HCT116 (cell line): ENCODE results near the gene NOXRED1. TPM values are rescaled to one million over a fixed set of nuclear protein-coding genes. Genes with fewer than 3 reads are reported as not detected.
A peak's percentile ranks its signal among the peaks of the same experiment; 100 is the strongest.

Experiments used
- ATAC-seq: fragments of 200-7000 bp; cut with Tn5 transposase; 2 replicates; pipeline ENCODE4 v1.9.1; 2020; ENCODE audit warnings: mild to moderate bottlenecking, moderate library complexity
- BruUV-seq: library from RNA; stranded (reverse); fragments of 400-500 nt; replicated peaks from 2 replicates; lab custom pipeline; 2021; lab: Mats Ljungman, UMichigan
- CTCF ChIA-PET: fragments of 300-600 bp; sonication (Branson Sonifier 250); formaldehyde crosslinking; loops from one replicate; lab custom pipeline; 2021; ENCODE audit warnings: antibody characterized with exemption; lab: Charles Lee
- POLR2A ChIA-PET: fragments of 300-600, 350-600 bp; sonication (Branson Sonifier 250); formaldehyde crosslinking; loops from one replicate; lab custom pipeline; 2021; ENCODE audit warnings: antibody characterized with exemption; lab: Charles Lee
- RAD21 ChIA-PET, 2 experiments: fragments of 300-600 bp; sonication (Branson Sonifier 250); formaldehyde crosslinking; loops; one replicate each; lab custom pipeline; 2023; ENCODE audit warnings: low total read pairs in 2 of 2; ENCODE audit not compliant: uncharacterized antibody in 2 of 2, unreplicated experiment in 2 of 2, low non-redundant PET in 1 of 2; lab: Charles Lee
- DNase-seq: peaks from one replicate; pipeline ENCODE4 v3.0.0-alpha.2; 2010; ENCODE audit warnings: low read depth, low spot score
- H2AFZ ChIP-seq: fragments of 200-600 bp; shearing (Covaris generic), sonication (generic); 2 replicates; pipeline ENCODE4 v1.6.1; 2017; ENCODE audit warnings: low read depth, mixed run types, mixed read lengths, antibody characterized with exemption, low read length; ENCODE audit not compliant: poor library complexity, severe bottlenecking
- H3K27ac ChIP-seq: 2 replicates; pipeline ENCODE4 v1.5.1; 2012; ENCODE audit warnings: low read depth, low read length
- H3K27me3 ChIP-seq: fragments of 200-600 bp; sonication (generic); 2 replicates; pipeline ENCODE4 v1.6.1; 2016; ENCODE audit warnings: mixed run types, low read length, mixed read lengths; ENCODE audit not compliant: insufficient read depth
- H3K36me3 ChIP-seq, 2 experiments: fragments of 200-500 bp in 1 of 2; fragments of 200-600 bp in 1 of 2; sonication (Bioruptor generic) in 1 of 2; sonication (generic) in 1 of 2; 2 replicates each; pipeline versions ENCODE4 v1.5.1 to v1.6.1; 2014 to 2016; ENCODE audit warnings: low read length in 2 of 2, inconsistent platforms in 1 of 2, mixed read lengths in 1 of 2, mixed run types in 1 of 2; ENCODE audit not compliant: insufficient read depth in 2 of 2, control insufficient read depth in 1 of 2
- H3K4me1 ChIP-seq, 2 experiments: fragments of 200-600 bp in 1 of 2; sonication (generic) in 1 of 2; 2 replicates each; pipeline versions ENCODE4 v1.5.1 to v1.6.1; 2012 to 2017; ENCODE audit warnings: low read length in 2 of 2, inconsistent platforms in 1 of 2, mild to moderate bottlenecking in 1 of 2, mixed read lengths in 1 of 2, mixed run types in 1 of 2, moderate library complexity in 1 of 2; ENCODE audit not compliant: insufficient read depth in 2 of 2, control insufficient read depth in 1 of 2
- H3K4me2 ChIP-seq: fragments of 200-600 bp; sonication (generic); 2 replicates; pipeline ENCODE4 v1.6.1; 2017; ENCODE audit warnings: mixed run types, low read length, mixed read lengths
- H3K4me3 ChIP-seq, 2 experiments: fragments of 200-600 bp in 1 of 2; sonication (generic) in 1 of 2; replicated peaks in 1 of 2; 2 replicates each; pipeline ENCODE4 v1.5.1; 2011 to 2016; ENCODE audit warnings: low read length in 2 of 2, control low read depth in 1 of 2, low read depth in 1 of 2, mild to moderate bottlenecking in 1 of 2, mixed read lengths in 1 of 2, mixed run types in 1 of 2
- H3K79me2 ChIP-seq: fragments of 200-600 bp; sonication (generic); 2 replicates; pipeline ENCODE4 v1.6.1; 2017; ENCODE audit warnings: mild to moderate bottlenecking, mixed run types, low read length, moderate library complexity, mixed read lengths; ENCODE audit not compliant: insufficient read depth
- H3K9ac ChIP-seq: fragments of 200-600 bp; sonication (generic); 2 replicates; pipeline ENCODE4 v1.6.1; 2016; ENCODE audit warnings: low read length, mixed read lengths
- H3K9me2 ChIP-seq: fragments of 200-600 bp; sonication (generic), shearing (Covaris generic); 2 replicates; pipeline ENCODE4 v1.6.1; 2017; ENCODE audit warnings: mixed run types, mild to moderate bottlenecking, moderate library complexity; ENCODE audit not compliant: insufficient read depth
- H3K9me3 ChIP-seq, 2 experiments: fragments of 200-500 bp in 1 of 2; fragments of 200-600 bp in 1 of 2; sonication (Bioruptor generic) in 1 of 2; sonication (generic) in 1 of 2; 2 replicates each; pipeline ENCODE4 v1.6.1; 2014 to 2017; ENCODE audit warnings: low read length in 2 of 2, mixed read lengths in 2 of 2, inconsistent platforms in 1 of 2, low read depth in 1 of 2, mild to moderate bottlenecking in 1 of 2, mixed run types in 1 of 2, moderate library complexity in 1 of 2; ENCODE audit not compliant: control insufficient read depth in 1 of 2, insufficient read depth in 1 of 2
- H4K20me1 ChIP-seq: fragments of 200-600 bp; sonication (generic), shearing (Covaris generic); 2 replicates; pipeline ENCODE4 v1.6.1; 2017; ENCODE audit warnings: mixed run types, mild to moderate bottlenecking, moderate library complexity; ENCODE audit not compliant: insufficient read depth
- CBX3 ChIP-seq: IDR thresholded peaks from 2 replicates; pipeline ENCODE4 v1.6.1; 2012; ENCODE audit warnings: low read depth
- CEBPB ChIP-seq: IDR thresholded peaks from 2 replicates; pipeline ENCODE4 v1.6.1; 2012; ENCODE audit warnings: low read depth
- EGR1 ChIP-seq: IDR thresholded peaks from 2 replicates; pipeline ENCODE4 v1.6.1; 2012; ENCODE audit warnings: low read depth
- ELF1 ChIP-seq: IDR thresholded peaks from 2 replicates; pipeline ENCODE4 v1.6.1; 2012; ENCODE audit warnings: low read depth, borderline replicate concordance
- EZH2phosphoT487 ChIP-seq: fragments of 200-600 bp; IDR thresholded peaks from 2 replicates; pipeline ENCODE4 v1.6.1; 2018; ENCODE audit warnings: antibody characterized with exemption, borderline replicate concordance
- FOSL1 ChIP-seq: IDR thresholded peaks from 2 replicates; pipeline ENCODE4 v1.6.1; 2012; ENCODE audit warnings: low read depth
- POLR2A ChIP-seq: IDR thresholded peaks from 2 replicates; pipeline ENCODE4 v1.7.0; 2011; ENCODE audit warnings: borderline replicate concordance; ENCODE audit not compliant: insufficient read depth, insufficient read length; ENCODE audit errors: extremely low read depth
- RAD21 ChIP-seq: IDR thresholded peaks from 2 replicates; pipeline ENCODE4 v1.6.1; 2012; ENCODE audit warnings: low read depth, mild to moderate bottlenecking
- SIN3A ChIP-seq: IDR thresholded peaks from 2 replicates; pipeline ENCODE4 v1.6.1; 2012; ENCODE audit warnings: low read depth
- SP1 ChIP-seq: IDR thresholded peaks from 2 replicates; pipeline ENCODE4 v1.6.1; 2012; ENCODE audit warnings: low read depth
- SRF ChIP-seq: IDR thresholded peaks from 2 replicates; pipeline ENCODE4 v1.6.1; 2012; ENCODE audit warnings: low read depth
- YY1 ChIP-seq: IDR thresholded peaks from 2 replicates; pipeline ENCODE4 v1.6.1; 2011; ENCODE audit warnings: low read length, low read depth, moderate library complexity, mild to moderate bottlenecking; ENCODE audit not compliant: insufficient replicate concordance; ENCODE audit errors: extremely low read depth
- ZFX ChIP-seq: fragments of 450-650 bp; IDR thresholded peaks from 2 replicates; pipeline ENCODE4 v1.6.1; 2017
- ZNF274 ChIP-seq: fragments of 200-500 bp; sonication (Bioruptor generic); IDR thresholded peaks from 2 replicates; pipeline ENCODE4 v1.6.1; 2014; ENCODE audit warnings: mild to moderate bottlenecking, low read depth, low read length, inconsistent platforms
- intact Hi-C: fragments of 100-400 bp; cut with micrococcal nuclease; formaldehyde crosslinking; loops from 2 replicates; pipeline ENCODE4 v1.10.0; 2022
- total RNA-seq: library from RNA; stranded (reverse); gene quantifications from one replicate; pipeline ENCODE4 v1.2.1, GENCODE V29; 2021; ENCODE audit not compliant: unreplicated experiment
- TF ChIP-seq, protein P1 (sequence below): IDR thresholded peaks from 2 replicates; pipeline ENCODE4 v1.6.1; 2012
- TF ChIP-seq, protein P2 (sequence below), 3 experiments: fragments of 200-600 bp in 1 of 3; sonication (generic) in 1 of 3; IDR thresholded peaks in 2 of 3; conservative IDR thresholded peaks in 1 of 3; 2 replicates each; pipeline ENCODE4 v1.5.1; 2012 to 2017; ENCODE audit warnings: low read depth in 2 of 3, low read length in 2 of 3, antibody characterized with exemption in 1 of 3, borderline replicate concordance in 1 of 3, control low read depth in 1 of 3, mild to moderate bottlenecking in 1 of 3, mixed read lengths in 1 of 3, mixed run types in 1 of 3, moderate library complexity in 1 of 3; ENCODE audit not compliant: insufficient read depth in 1 of 3
- TF ChIP-seq, protein P3 (sequence below): IDR thresholded peaks from 2 replicates; pipeline ENCODE4 v1.6.1; 2012

Gene NOXRED1
- total RNA-seq, 1 experiment from 2014 or later, result 0.66 TPM

DNA sequence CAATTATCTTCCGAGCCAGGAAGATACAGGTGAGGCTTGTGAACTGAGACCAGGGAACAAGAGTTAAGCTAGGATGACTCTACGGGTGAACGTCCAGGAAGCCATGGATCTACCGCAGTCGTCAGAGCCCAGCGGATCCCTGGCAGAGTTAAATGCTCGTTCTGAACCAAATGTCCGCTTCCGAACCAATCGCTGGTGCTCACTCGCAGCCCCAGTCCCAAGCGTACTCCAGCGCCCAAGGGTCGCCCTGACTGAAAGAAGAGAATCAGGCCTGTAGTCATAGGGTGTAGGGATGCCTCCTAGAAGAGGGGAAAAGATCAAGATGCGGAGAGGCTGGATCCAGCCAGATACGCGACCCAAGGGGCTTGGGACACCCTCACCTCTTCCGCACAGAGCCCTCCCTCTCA lies 33.8 kb upstream of the NOXRED1 start:
- peak; percentile 26 for ATAC-seq
- Histone ChIP-seq H3K27ac (peak overlapping the region; percentile 81), H4K20me1 (peaks cover 12% of the 10 kb centered on the region; the same call in 1 of the 2 replicates), H2AFZ (peak overlapping the region; percentile 6), H3K4me1 (peaks cover 6 to 15% of the 10 kb centered on the region in 2 experiments)
- TSS peak; percentile 70 for BruUV-seq
- intact Hi-C loops, result loop anchor here (5.0 to 10.0 kb wide), 4 partner anchors 80 to 358 kb away; partner anchors contain the start of genes GSTZ1, POMT2, SAMD15 and TMED8
- no peak for TF ChIP-seq CBX3
- TF ChIP-seq, protein P1, sequence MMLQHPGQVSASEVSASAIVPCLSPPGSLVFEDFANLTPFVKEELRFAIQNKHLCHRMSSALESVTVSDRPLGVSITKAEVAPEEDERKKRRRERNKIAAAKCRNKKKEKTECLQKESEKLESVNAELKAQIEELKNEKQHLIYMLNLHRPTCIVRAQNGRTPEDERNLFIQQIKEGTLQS, result no peak
- peak; percentile 91 for TF ChIP-seq POLR2A
- TF ChIP-seq CEBPB, result no peak
- no peak for TF ChIP-seq ZFX
- TF ChIP-seq SIN3A, result peak; percentile 82
- no peak for TF ChIP-seq ZNF274
- no peak for TF ChIP-seq RAD21
- TF ChIP-seq, all 23 proteins: peak for 2
- Histone ChIP-seq H3K27me3 (no peaks in the 10 kb centered on the region), H3K4me3 (peak overlapping the region; percentile 87 to 89), H3K79me2 (peaks cover 50% of the 10 kb centered on the region), H3K9me3 (no peaks in the 10 kb centered on the region), H3K9me2 (no peaks in the 10 kb centered on the region), H3K4me2 (peak overlapping the region; percentile 83), H3K36me3 (peaks cover 21 to 22% of the 10 kb centered on the region in 2 experiments), H3K9ac (peak overlapping the region; percentile 80)
- CTCF ChIA-PET, result interaction anchor here (0.6 kb wide), 1 partner anchor 141 kb away, joined by 3 read pairs; no protein-coding TSS in a partner anchor
- RAD21 ChIA-PET, result no interaction called here
- POLR2A ChIA-PET, result interaction anchor here (0.9 to 1.1 kb wide), 2 partner anchors 8 to 136 kb away, joined by 3 to 4 read pairs; partner anchors contain the start of genes GSTZ1 and POMT2
- DNase-seq, result no peak

DNA sequence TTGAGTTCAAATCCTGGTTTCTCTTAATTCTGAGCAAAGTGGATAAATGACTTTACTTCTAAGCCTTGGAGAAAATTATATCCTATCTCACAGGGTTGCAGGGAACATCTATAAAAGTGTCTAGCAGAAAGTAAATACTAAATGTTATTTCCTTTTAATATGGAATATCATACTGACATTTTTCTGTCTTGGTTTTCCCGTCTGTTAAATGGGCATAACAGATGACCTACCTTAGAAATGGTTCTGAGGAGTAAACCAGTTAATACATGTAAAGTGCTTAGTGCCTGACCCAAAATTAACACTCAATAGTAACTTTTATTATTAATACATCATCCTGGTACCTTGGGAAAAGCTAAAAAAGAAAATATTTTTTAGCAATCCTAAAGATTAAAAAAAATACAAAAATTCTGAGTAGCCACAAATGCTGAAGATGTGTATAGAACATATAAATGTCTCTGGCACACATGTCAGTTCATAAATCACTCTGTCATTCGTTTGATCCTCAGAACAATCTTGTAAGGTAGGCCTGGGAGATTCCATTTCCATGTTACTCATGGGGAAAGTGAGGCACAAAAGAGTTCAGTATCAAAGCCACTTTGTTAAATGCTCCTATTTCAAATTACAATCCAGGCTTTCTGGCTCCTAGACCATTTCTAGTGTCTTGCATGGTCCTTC lies 32.8 kb upstream of the NOXRED1 start:
- H3K27me3 ChIP-seq, result no peaks in the 10 kb centered on the region
- peaks cover 12% of the 10 kb centered on the region; the same call in 1 of the 2 replicates for H4K20me1 ChIP-seq
- intact Hi-C loops, result loop anchor here (5.0 to 10.0 kb wide), 4 partner anchors 79 to 359 kb away; partner anchors contain the start of genes GSTZ1, POMT2, SAMD15 and TMED8
- H2AFZ ChIP-seq, result no peak overlapping the region
- no TSS peak for BruUV-seq
- no peak for ATAC-seq
- no peaks in the 10 kb centered on the region for H3K9me2 ChIP-seq
- peak overlapping the region; percentile 80 for H3K9ac ChIP-seq
- peaks cover 6 to 15% of the 10 kb centered on the region in 2 experiments for H3K4me1 ChIP-seq
- DNase-seq, result no peak
- RAD21 ChIA-PET, result no interaction called here
- peak overlapping the region; percentile 83 for H3K4me2 ChIP-seq
- CTCF ChIA-PET, result no interaction called here
- peaks cover 39% of the 10 kb centered on the region for H3K79me2 ChIP-seq
- no peaks in the 10 kb centered on the region for H3K9me3 ChIP-seq
- H3K36me3 ChIP-seq, result peaks cover 11 to 17% of the 10 kb centered on the region in 2 experiments
- H3K4me3 ChIP-seq, result peak overlapping the region; percentile 87 to 89
- POLR2A ChIA-PET, result no interaction called here
- no peak overlapping the region for H3K27ac ChIP-seq
- no peak for TF ChIP-seq EZH2phosphoT487
- no peak for TF ChIP-seq FOSL1
- TF ChIP-seq EGR1, result no peak
- TF ChIP-seq SP1, result no peak
- TF ChIP-seq, protein P2, sequence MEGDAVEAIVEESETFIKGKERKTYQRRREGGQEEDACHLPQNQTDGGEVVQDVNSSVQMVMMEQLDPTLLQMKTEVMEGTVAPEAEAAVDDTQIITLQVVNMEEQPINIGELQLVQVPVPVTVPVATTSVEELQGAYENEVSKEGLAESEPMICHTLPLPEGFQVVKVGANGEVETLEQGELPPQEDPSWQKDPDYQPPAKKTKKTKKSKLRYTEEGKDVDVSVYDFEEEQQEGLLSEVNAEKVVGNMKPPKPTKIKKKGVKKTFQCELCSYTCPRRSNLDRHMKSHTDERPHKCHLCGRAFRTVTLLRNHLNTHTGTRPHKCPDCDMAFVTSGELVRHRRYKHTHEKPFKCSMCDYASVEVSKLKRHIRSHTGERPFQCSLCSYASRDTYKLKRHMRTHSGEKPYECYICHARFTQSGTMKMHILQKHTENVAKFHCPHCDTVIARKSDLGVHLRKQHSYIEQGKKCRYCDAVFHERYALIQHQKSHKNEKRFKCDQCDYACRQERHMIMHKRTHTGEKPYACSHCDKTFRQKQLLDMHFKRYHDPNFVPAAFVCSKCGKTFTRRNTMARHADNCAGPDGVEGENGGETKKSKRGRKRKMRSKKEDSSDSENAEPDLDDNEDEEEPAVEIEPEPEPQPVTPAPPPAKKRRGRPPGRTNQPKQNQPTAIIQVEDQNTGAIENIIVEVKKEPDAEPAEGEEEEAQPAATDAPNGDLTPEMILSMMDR (IDR thresholded peaks at IDR 0.05 in 2 of 3, conservative IDR thresholded peaks at IDR 0.05 in 1 of 3; ENCODE audit: borderline replicate concordance in 1 of 3, insufficient read depth in 1 of 3, low read depth in 2 of 3, low read length in 2 of 3), result no peak
- TF ChIP-seq, protein P1, result no peak
- TF ChIP-seq ELF1, result no peak
- TF ChIP-seq SIN3A, result no peak
- TF ChIP-seq SRF, result no peak
- no peak for TF ChIP-seq YY1
- TF ChIP-seq CEBPB, result no peak
- TF ChIP-seq ZNF274, result no peak
- TF ChIP-seq CBX3, result no peak
- TF ChIP-seq, protein P3, sequence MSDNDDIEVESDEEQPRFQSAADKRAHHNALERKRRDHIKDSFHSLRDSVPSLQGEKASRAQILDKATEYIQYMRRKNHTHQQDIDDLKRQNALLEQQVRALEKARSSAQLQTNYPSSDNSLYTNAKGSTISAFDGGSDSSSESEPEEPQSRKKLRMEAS, result no peak
- TF ChIP-seq RAD21, result no peak
